ENCODE results near the gene LRP5.

Gene LRP5

DNA sequence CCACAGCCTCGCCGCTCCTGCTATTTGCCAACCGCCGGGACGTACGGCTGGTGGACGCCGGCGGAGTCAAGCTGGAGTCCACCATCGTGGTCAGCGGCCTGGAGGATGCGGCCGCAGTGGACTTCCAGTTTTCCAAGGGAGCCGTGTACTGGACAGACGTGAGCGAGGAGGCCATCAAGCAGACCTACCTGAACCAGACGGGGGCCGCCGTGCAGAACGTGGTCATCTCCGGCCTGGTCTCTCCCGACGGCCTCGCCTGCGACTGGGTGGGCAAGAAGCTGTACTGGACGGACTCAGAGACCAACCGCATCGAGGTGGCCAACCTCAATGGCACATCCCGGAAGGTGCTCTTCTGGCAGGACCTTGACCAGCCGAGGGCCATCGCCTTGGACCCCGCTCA is 35.5 kb downstream of the LRP5 start:
- DNase-seq = no peak

DNA sequence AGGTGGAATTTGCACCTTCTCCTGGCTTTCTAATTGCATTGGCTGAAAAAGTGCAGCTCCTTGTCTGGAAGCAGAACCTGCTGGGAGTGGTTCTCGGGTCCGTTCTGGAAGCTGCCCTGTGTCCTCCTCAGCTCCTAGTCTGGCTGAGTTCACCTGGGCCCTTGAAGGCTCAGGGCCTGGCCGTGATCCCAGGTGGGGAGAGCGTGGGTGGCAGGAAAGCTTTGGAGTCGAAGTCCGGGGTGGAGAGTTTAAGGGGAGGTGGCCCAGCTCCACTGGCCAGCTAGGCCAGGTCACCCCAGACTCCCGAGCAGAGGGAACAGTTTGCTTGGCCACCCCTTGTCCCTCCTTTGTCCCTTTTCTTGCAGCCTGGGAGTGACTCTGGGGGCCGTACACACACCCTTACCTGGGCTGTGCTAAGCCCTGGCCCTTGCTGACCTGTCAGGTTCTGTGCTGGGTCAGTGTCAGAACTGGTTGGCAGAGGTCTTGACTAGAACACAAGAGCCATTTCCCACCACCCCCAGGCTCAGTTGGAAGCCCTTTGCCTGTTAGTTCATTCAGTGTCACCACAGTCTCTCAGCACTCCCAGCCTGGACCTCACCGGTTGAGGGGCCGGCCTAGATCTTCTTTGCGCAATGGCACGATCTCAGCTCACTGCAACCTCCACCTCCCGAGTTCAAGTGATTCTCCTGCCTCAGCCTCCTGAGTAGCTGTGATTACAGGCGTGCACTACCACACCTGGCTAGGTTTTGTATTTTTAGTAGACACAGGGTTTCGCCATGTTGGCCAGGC is 37.3 kb downstream of the LRP5 start:
- no peak for DNase-seq

DNA sequence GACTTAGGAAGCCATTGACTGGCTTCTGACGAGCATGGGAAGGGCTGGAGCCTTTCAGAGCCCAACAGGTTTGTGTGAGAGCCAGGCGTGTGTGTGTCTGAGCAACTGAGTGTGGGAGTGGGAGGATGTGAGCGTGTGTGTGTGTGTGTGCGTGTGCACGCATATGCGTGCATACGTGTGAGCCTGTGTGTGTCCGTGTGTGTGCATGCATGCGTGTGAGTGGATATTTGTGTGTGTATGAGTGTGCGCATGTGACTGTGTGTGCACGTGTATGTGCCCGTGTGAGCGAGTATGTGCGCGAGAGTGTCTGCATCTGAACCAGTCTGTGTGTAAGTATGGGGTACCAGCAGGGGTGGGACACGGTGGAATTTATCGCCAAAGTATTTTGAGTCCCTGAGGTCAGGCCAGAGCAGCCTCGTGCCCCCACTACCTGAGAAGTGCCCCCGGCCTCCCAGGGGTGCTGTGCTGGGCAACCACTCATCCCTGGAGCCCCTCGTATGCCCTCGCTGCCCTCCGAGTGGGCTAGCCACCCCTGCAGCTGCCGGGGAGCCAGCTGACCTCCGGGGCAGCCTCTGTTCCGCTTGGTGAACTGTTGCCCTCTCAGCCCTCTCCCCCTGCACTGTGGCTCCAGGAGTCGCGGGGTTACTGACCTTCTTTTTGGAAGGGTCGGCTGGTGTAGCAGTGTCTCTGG is 38.5 kb downstream of the LRP5 start:
- DNase-seq = no peak

DNA sequence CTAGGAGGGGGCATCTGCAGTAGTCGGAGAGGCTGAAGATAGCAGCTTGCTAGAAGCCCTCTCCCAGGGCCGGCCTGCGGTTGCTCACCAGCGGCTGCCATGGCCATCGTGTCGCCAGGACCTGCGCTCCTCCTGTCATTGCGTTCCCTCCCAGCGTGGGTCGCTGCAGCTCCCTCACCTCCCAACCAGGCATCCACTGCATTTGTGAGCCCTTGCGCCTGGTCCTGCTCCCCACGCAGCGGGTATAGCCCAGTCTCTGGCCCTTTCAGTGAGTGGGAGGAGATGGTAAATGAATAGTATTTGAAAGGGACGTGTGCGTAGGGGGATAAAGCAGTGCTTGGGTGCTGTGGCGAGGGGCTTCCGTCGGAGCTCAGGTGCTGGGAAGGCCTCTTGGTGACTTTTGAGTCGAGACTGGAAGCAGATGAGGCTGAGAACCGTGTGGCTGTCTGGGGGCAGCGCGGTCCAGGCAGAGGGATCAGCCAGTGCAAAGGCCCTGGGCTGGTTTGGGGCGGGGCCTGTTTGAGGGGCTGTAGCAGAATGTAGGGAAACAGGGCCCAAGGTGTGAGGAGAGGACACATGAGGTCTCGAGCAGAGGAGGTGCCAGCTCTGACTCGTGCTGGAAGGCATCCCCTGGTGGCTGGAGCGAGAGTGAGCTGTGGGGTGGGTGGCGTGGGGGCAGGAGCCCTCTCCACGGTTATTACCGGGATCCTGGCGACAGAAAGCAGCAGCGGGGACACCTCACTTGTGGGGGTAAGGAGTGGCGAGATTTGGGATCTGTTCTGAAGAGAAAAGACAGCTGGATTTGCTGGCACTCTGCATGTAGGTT is 39.3 kb downstream of the LRP5 start:
- no peak for DNase-seq

DNA sequence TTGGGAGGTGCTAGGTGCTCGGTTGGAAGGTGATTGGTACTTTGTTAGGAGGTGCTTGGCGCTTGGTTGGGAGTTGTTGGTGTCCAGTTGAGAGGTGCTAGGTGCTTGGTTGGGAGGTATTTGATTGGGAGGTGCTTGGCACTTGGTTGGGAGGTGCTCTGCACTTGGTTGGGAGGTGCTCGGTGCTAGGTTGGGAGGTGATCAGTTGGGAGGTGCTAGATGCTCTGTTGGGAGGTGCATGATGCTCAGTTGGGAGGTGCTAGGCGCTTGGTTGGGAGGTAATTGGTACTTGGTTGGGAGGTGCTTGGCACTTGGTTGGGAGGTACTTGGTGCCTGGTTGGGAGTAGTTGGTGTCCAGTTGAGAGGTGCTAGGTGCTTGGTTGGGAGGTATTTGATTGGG is 40.2 kb downstream of the LRP5 start:
- DNase-seq = no peak

DNA sequence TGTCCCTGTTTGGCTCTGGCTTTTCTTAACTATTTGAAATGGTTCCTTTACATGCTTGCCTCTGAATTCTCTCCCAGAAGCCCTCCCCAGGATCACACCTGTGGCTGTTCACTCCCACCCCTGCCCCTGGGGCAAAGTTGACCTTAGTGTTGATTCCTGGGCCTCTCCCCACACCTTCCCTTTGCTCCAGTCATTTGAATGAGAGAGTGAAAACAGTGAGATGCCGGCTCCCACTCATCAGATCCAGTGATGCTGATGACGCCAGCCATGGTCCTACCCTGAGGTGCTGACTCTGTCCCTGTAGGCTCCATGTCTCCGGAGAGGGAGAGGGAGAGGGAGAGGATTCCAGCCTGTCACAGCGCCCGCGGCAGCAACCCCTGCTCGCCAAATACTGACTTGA is 40.7 kb downstream of the LRP5 start:
- DNase-seq = no peak

DNA sequence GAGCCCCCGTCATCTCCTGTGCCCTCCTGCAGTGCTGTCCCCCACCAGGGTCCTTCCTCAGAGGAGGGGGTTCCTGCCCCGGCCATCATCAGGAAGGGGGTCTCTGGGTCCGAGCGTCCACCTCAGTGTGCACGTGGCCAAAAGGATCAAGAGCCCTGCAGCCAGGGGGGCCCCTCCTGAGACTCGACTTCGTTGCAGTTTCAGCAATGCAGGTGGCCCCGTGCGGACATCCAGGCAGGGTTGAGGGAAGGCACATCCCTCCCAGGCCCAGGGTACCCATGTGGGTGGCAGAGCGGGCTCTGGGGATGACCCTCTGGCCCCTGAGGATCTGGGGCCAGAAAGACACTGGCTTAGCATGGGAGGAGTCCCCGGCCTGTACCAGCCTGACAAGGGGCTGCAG is 41.3 kb downstream of the LRP5 start:
- DNase-seq = no peak

DNA sequence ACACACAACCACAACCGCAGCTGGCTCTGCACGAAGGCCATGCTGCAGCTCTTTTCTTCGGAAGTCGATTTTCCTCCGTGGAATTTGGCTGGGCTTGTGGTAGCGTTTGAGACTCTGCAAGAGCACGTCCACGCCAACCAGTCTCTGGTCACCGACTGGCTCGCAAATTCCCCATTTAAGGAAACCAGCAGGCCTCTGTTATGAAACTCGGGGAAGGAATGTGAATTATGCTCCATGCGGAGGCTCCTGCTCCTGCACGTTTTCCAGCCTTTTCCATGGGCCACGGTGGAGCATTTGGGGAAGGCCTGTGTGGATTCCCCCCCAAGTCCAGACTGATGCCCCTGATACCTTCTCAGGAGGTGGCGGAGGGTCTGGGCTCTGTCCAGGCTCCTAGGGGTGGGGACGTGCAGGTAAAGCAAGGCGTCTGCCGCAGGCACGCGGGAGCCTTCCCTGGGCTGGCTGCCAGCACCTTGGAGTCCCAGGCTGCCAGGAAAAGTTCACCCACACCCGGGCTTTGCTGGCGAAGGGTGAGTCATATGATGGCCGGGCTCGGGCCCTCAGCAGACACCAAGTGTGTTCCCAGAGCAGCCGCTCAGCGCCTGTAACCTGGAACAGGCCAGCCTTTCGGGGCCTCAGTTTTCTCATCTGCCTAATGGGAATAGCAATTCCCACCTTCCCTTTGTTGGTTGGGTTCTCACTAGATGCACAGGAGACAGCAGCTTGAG is 41.9 kb downstream of the LRP5 start:
- DNase-seq = no peak

DNA sequence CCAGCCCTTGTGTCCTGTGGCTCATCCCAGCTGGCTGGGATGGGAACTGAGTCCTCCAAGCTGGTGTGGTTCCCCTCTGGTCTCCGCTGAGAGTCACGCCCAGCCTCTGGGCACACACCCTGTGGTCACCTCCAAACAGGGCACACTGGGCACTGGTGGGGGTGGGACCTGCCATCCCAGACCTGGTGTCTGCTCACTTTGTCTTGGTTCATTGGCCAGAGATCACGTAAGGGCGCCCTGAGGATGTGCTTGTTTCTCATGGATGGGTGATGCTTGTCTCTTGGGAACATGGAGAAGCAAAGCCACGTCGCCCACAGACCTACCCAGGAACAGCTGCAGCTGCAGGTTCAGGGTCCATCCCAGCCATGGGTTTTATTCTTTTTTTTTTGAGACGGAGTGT is 43.1 kb downstream of the LRP5 start:
- DNase-seq = no peak

DNA sequence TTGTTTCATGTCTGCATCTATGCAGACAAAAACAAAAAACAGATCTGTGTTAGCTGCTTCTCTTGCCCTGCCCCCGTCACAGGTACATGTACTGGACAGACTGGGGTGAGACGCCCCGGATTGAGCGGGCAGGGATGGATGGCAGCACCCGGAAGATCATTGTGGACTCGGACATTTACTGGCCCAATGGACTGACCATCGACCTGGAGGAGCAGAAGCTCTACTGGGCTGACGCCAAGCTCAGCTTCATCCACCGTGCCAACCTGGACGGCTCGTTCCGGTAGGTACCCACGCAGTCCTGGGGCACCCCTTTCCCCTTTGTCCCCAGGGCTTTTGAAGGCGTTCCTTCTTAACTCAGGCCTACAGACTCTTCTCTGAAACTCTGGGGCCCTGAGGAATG is 45.2 kb downstream of the LRP5 start:
- DNase-seq = no peak

DNA sequence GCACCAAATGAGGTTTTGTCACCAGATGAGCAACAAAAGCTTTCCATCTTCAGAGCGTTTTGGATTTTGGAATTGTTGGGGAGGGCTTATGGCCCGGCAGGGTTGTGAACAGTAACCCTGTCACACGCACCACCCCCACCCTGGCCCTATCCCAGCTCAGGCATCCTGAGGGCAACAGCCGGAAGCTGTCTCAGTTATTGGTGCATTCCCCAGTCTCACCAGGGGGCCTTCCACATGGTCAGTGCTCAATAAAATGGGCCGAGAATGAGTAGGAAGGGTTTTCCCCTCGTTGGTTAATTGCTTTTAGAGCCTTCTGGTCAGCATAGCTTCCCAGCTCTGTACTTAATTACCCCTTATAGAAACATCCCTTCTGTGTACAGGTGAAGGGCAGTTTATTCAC is 46.0 kb downstream of the LRP5 start:
- DNase-seq = no peak

DNA sequence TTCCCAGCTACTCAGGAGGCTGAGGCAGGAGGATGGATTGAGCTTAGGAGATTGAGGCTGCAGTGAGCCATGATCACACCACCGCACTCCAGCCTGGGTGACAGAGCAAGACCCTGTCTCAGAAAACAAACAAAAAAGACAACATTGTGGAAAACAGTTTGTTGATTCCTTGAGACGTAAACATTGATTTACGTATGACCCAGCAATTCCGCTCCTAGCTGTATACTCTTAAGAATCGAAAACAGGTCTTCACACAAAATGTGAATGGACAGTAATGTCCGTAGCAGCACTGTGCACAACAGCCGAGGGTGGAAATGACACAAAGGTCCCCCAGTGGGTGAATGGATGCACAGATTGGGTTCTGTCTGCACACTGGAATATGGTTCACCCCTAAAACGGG is 49.3 kb downstream of the LRP5 start:
- no peak for DNase-seq

DNA sequence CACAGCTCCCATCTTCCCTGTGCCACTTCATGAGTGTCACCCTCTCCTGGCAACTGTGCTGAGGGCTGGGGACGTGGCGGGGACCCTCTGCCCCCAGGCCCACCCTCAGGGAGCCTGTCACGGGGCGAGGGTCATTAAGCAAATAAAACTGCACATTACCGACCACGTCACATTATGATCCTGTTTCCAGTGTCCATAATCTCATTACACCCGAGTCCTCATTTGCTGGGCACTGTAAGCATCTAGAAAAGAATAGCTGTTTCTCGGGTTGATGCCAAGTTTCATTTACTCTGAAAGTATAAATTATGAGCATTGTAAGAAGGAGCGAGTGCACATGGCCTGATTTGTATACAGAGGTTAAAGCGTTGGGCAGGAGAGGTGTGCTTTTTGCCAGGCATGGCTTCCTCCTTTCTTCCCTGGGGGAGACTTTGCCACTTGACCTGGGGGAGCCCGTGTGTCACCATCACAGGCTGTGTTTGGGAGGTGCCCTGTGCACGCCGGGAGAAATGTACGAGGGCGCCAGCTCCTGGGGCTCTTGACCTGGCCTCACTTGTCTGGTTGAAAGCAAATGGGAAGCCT is 50.5 kb downstream of the LRP5 start:
- no peak for DNase-seq

DNA sequence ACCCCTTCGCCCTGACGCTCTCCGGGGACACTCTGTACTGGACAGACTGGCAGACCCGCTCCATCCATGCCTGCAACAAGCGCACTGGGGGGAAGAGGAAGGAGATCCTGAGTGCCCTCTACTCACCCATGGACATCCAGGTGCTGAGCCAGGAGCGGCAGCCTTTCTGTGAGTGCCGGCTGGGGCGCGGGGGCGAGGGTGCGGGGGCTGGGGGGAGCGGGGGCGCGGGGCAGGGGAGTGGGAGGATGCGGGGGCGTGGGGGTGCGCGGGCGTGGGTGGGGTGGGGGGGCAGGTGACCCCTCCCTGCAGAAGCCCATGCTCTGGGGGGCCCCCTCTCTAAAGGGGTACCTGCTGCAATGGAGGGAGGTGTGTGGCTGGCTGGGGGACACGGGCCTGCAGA is 51.4 kb downstream of the LRP5 start:
- DNase-seq = no peak

DNA sequence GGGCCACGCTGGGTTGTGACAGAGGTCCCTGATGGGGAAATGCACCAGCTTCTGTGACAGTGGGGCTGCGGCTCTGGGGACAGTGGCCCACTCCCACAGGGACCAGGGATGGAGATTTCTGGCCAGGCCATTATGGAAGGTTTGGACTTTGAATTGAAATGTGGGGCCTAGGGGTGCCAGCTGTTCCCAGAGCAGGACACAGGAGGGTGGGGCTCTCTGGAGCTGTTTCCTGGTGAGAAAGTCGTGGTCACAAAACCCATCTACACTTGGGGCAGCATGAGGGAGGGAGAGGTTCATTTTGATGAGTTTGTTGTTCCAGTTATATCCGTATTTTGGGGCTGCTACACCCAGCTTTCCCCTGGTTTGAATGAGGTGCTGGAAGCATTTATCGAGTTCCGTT is 52.2 kb downstream of the LRP5 start:
- no peak for DNase-seq

DNA sequence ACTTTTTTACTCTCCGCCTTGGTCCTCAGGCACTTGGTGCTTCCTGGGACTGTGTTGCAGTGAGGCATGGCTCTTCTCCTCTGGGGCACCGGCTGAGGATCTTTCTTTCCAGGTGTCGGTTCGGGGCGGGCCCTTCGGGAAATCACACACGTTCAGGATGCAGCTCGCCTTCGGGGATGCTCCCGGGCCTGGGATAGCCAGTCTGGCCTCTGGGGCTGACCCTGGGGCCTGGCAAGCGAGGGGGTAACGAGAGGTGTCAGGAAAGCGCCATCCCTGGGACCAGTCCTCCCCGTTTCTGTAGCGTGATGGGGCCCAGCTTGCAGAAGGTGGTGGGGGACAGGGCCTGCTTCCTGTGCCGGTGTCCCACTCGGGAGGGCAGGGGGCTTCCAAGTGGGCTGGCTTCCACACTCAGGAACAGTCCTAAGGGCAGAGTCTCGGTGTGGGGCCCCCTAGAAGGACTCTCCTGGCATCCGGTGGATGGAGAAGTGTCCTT is 53.6 kb downstream of the LRP5 start:
- no peak for DNase-seq

DNA sequence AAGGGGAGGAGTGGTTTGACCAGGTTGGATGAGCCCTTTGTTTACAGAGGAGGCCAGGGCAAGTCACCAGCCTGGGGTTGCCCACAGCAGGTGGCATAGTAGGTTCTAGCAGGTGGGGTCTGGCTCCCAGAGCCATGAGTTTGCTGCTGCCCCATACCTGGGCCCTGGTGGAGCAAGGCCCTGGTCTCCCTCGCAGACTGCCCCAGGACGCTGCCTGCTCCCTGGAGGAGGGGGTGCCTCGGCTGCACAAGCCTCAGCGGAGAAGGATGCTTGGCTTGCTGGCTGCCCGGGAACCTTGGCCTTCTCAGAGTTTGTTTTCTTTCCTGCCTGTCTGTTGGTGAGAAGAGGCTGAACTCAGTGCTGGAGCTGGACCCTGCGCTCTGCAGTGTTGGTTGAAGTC is 54.9 kb downstream of the LRP5 start:
- DNase-seq = no peak

DNA sequence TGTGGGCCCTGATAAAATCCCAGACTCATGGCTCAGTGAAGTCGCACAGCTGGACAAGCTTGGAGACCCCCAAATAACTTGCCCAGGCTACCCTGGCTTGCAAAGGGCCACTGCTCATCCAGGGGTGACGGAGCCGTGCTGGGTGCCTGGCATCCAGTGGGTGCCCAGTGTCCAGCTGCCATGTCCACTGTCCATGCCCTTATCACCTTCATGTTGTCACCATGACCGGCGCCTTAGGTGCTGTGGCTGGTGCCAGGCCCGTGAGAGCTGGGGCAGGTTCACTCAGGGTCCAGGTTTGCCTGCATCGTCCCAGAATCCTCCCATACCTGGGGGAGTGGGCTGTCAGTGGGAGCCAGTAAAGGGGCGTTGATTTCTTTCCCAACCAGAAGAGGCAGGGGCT is 57.4 kb downstream of the LRP5 start:
- DNase-seq = no peak

DNA sequence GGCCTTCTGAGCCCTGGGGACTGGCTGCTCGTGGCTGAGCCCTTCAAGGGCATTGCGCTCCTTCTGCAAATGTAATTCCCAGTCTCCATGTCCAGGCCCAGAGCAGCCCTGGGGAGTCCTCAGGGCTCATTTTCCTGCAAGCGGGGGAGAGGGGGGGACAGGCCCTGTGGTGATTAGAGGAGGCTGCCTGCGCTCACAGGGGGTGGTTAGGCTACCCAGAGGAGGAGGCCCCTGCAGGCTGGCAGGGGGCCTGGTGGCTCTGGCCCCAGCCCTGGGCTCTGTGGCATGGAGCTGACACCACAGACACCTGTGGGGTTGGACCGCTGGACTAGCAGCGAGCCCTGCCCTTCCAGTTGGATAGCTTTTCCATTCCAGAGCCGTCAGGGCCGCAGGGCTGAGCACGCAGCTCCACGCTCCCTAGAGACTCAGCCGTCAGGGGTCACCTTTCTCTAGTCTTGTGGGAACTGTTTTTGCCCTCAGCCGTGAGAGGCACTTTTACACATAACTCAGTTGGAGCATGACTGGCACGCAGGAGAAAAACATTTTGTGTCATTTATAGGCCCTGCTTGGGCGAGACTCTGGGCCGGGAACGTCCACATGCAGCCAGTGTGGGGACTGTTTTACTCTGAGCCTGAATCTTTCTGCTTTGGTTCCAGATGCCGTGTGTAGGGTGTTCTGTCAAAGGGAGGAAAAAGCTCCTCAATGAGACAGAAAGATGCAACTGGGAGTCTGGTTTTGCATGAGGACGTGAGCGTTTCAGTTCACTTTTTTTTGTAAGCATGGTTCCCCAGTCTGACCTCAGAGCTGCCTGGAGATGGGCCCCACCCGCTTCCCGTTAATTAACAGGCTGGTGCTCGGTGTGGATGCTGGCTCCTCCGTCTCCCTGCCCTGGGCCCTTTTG is 58.1 kb downstream of the LRP5 start:
- DNase-seq = peak; percentile 22

DNA sequence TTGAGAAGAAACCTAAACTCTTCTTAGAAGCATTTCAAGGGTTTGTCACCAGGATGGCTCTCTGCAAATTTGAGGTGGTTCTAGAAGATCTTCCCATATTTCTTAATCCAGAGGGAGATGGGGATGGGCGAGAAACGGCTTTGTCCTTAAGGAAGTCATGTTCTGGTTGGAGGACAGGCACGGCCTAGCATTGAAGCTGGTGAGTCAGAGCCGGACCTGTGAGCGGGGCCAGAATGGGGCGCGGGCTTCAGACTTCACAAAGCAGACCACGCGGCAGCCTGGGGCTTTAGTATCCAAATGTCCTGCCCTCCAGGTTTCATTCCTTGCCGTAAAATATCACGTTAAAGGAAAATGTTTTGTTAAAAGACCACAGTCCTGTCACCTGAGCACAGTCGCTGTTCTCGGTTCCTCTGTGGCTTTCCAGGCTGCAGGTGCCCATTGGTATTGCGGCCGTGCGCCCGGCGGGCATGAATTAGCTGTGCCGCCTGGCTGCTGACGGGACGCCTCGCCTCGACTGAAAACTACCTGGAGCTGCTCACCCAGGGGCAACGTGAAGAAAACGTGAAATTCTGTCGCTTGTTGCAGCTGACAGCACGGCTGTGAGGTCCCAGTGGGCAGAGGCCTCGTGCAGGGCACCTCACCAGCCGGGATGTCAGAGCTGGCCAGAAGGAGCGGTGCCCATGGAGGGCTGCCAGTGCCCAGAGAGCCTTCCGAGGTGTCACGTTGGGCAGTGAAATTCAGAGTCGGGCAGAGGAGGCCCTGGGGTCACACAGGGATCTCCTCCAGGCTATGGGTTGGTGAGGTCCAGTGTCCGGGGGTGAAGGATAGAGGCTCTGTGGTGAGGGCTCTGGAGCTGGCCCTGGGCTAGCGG is 59.0 kb downstream of the LRP5 start:
- DNase-seq = no peak

DNA sequence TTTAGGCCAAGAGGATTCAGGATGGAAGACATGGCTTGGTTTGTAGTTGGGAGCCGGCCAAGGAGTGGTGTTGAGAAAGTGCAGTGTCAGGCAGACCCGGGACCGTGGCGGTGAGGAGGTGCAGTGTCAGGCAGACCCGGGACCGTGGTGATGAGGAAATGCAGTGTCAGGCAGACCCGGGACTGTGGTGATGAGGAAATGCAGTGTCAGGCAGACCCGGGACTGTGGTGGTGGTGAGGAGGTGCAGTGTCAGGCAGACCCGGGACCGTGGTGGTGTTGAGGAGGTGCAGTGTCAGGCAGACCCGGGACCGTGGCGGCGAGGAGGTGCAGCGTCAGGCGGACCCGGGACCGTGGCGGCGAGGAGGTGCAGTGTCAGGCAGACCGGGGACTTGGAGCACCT is 59.7 kb downstream of the LRP5 start:
- DNase-seq = no peak
